Prostate gland (tissue), 2 donors: ENCODE data around the gene BCAS3. TPM values are rescaled to one million over a fixed set of nuclear protein-coding genes. Genes with fewer than 3 reads are reported as not detected.

Source experiments
- DNase-seq: peaks from one replicate; pipeline ENCODE4 v3.0.0-alpha.2; 2019; ENCODE audit warnings: low spot score
- H3K27ac ChIP-seq, 2 donors: fragments of 200-600 bp; sonication (generic); 2 replicates each; pipeline ENCODE4 v1.5.1; 2017 to 2019
- H3K27me3 ChIP-seq: fragments of 200-600 bp; sonication (generic); replicated peaks from 2 replicates; pipeline ENCODE4 v1.5.1; 2019; ENCODE audit not compliant: insufficient read depth
- H3K36me3 ChIP-seq, 2 donors: fragments of 200-600 bp; sonication (generic); 1 replicate in 1 of 2; 2 replicates in 1 of 2; pipeline versions ENCODE4 v1.5.1 to v1.8.1; 2017 to 2019
- H3K4me1 ChIP-seq: fragments of 200-600 bp; sonication (generic); replicated peaks from 2 replicates; pipeline ENCODE4 v1.5.1; 2019
- H3K4me3 ChIP-seq, 2 donors: fragments of 200-600 bp; sonication (generic); 2 replicates each; pipeline ENCODE4 v1.5.1; 2017 to 2019
- H3K9me3 ChIP-seq: fragments of 200-600 bp; sonication (generic); 2 replicates; pipeline ENCODE4 v1.5.1; 2017
- CTCF ChIP-seq, 4 experiments: fragments of 200-600 bp in 2 of 4; fragments of 450-650 bp in 2 of 4; sonication (generic) in 2 of 4; IDR thresholded peaks; 1 replicate in 3 of 4; 2 replicates in 1 of 4; pipeline ENCODE4 v1.5.1; 2016 to 2019; ENCODE audit warnings: antibody characterized with exemption in 4 of 4, mild to moderate bottlenecking in 2 of 4, moderate library complexity in 2 of 4
- POLR2A ChIP-seq: fragments of 450-650 bp; IDR thresholded peaks from one replicate; pipeline ENCODE4 v1.6.1; 2016; ENCODE audit warnings: antibody characterized with exemption, mild to moderate bottlenecking
- POLR2AphosphoS5 ChIP-seq: sonication (generic); formaldehyde crosslinking; IDR thresholded peaks from one replicate; pipeline ENCODE4 v1.6.1; 2017; ENCODE audit warnings: antibody characterized with exemption
- WGBS: methylation state at CpG from one replicate; pipeline ENCODE4 v1.1.5; 2018; 5-methylcytosine and 5-hydroxymethylcytosine counted together
- intact Hi-C: fragments of 100-400 bp; cut with DNase I; formaldehyde crosslinking; loops from one replicate; pipeline ENCODE4 v1.14.2; 2022
- total RNA-seq, 2 donors: library from RNA; depleted of rRNA; stranded (reverse); fragments of >200 nt; gene quantifications; one replicate each; pipeline ENCODE4 v1.1.0, GENCODE V29; 2016

Gene BCAS3
- total RNA-seq, 2 donors from 2014 or later: 57.8 to 93.9 TPM

DNA sequence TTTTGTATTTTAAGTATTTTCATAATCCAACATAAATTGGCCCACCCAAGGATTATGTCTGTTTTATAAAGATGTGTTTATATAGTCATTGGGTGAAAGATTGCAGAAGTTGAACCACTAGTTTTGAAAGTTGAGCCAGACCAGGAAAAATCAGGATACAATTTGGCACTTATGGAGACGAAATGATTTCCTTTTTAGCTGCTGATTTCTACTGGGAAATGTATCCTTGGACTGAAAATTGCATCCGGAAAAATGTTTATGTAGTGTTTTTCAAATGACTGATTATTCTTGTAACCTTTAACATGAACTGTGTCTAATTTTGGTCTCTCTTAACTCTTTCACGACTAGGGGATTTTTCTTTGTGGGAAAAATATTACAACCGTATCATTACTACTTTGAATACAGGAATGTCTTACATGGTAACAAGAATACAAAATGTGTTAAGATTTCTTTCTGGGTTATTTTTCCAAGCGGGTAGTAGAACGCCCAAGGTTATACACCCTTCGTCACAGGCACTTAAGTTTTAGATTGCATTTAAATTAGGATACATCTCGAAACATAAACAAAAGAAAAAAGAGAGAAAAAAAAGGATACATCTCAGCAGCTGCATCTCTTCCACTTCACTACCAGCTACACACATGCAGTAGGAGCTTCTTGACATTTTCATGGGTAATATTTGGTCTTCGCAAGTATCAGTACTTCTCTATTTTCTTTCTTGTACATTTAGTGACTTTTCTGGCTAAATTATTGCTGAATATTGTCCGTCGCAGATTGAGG lies 449.0 kb downstream of the BCAS3 start:
- no peak overlapping the region for H3K27ac ChIP-seq
- intact Hi-C loops: no loop called here
- no peaks in the 10 kb centered on the region for H3K27me3 ChIP-seq
- no peak for DNase-seq
- H3K36me3 ChIP-seq: no peaks in the 10 kb centered on the region
- 77% methylated on average over 11 of the region's 11 CpGs for WGBS
- TF ChIP-seq POLR2A: no peak
- TF ChIP-seq CTCF (IDR thresholded peaks at IDR 0.05): no peak
- no peak for TF ChIP-seq POLR2AphosphoS5
- H3K9me3 ChIP-seq: no peaks in the 10 kb centered on the region
- no peaks in the 10 kb centered on the region for H3K4me1 ChIP-seq
- H3K4me3 ChIP-seq: no peak overlapping the region

- H3K36me3 ChIP-seq: no peaks in the 10 kb centered on the region
- no peaks in the 10 kb centered on the region for H3K27me3 ChIP-seq
- H3K27ac ChIP-seq: no peak overlapping the region
- TF ChIP-seq CTCF (IDR thresholded peaks at IDR 0.05) (no peak), POLR2AphosphoS5 (no peak), POLR2A (no peak)
- 96% methylated on average over 2 of the region's 2 CpGs for WGBS
- no peaks in the 10 kb centered on the region for H3K4me1 ChIP-seq
- no peaks in the 10 kb centered on the region for H3K9me3 ChIP-seq
- intact Hi-C loops: no loop called here
- no peak for DNase-seq
- H3K4me3 ChIP-seq: no peak overlapping the region
These were observed 450.3 kb downstream of the BCAS3 start for GRCh38 chr17:61127960-61128359.

GRCh38 chr17:61128661-61129115 lies 451.0 kb downstream of the BCAS3 start:
- TF ChIP-seq POLR2AphosphoS5 (no peak), CTCF (IDR thresholded peaks at IDR 0.05) (no peak), POLR2A (no peak)
- no peaks in the 10 kb centered on the region for H3K9me3 ChIP-seq
- H3K4me3 ChIP-seq: no peak overlapping the region
- 86% methylated on average over 8 of the region's 8 CpGs for WGBS
- H3K36me3 ChIP-seq: no peaks in the 10 kb centered on the region
- H3K27ac ChIP-seq: no peak overlapping the region
- DNase-seq: no peak
- H3K27me3 ChIP-seq: no peaks in the 10 kb centered on the region
- no peaks in the 10 kb centered on the region for H3K4me1 ChIP-seq
- intact Hi-C loops: no loop called here

GRCh38 chr17:61129267-61130254 lies 451.9 kb downstream of the BCAS3 start:
- Histone ChIP-seq H3K27ac (no peak overlapping the region), H3K4me1 (no peaks in the 10 kb centered on the region), H3K4me3 (no peak overlapping the region), H3K27me3 (no peaks in the 10 kb centered on the region), H3K9me3 (no peaks in the 10 kb centered on the region), H3K36me3 (no peaks in the 10 kb centered on the region)
- DNase-seq: no peak
- TF ChIP-seq POLR2AphosphoS5: no peak
- no peak for TF ChIP-seq POLR2A
- no peak for TF ChIP-seq CTCF (IDR thresholded peaks at IDR 0.05)
- intact Hi-C loops: no loop called here
- WGBS: 78% methylated on average over 7 of the region's 7 CpGs
